HepG2 (cell line): ENCODE data around the gene CAMK1G. TPM values are rescaled to one million over a fixed set of nuclear protein-coding genes. Genes with fewer than 3 reads are reported as not detected.

Source experiments
- ATAC-seq: fragments of 200-7000 bp; cut with Tn5 transposase; 3 replicates; pipeline ENCODE4 v1.9.1; 2020; ENCODE audit warnings: mild to moderate bottlenecking, moderate library complexity
- BruUV-seq: library from RNA; stranded (reverse); fragments of 400-500 nt; replicated peaks from 2 replicates; lab custom pipeline; 2021; lab: Mats Ljungman, UMichigan
- CTCF ChIA-PET: fragments of 300-600 bp; formaldehyde crosslinking; extraction: SDS; loops from one replicate; lab custom pipeline; 2021; ENCODE audit warnings: low total read pairs, inconsistent platforms, low intra/inter-chr PET ratio; lab: Yijun Ruan, JAX
- POLR2A ChIA-PET: fragments of 350-600 bp; sonication (Branson Sonifier 250); formaldehyde crosslinking; loops from one replicate; lab custom pipeline; 2020; ENCODE audit warnings: antibody characterized with exemption, inconsistent platforms; lab: Yijun Ruan, JAX
- DNase-seq: peaks from one replicate; pipeline ENCODE4 v3.0.0-alpha.2; 2015; ENCODE audit warnings: low spot score
- FAIRE-seq: peaks from 3 replicates; lab custom pipeline; 2011; peaks lifted over from hg19 to GRCh38; lab: Jason Lieb, UNC
- H2AFZ ChIP-seq: one replicate; pipeline ENCODE4 v1.6.1; 2011; ENCODE audit warnings: low read length, inconsistent platforms
- H3K27ac ChIP-seq: fragments of 300-600 bp; 3 replicates; pipeline ENCODE4 v1.8.0; 2011; ENCODE audit warnings: mixed run types, mild to moderate bottlenecking, mixed read lengths, low read length, inconsistent platforms; ENCODE audit not compliant: insufficient read depth; ENCODE audit errors: extremely low read length
- H3K27me3 ChIP-seq, 2 experiments: fragments of 200-600 bp in 1 of 2; 2 replicates in 1 of 2; 3 replicates in 1 of 2; pipeline versions ENCODE4 v1.6.0 to v1.8.0; 2011; ENCODE audit warnings: low read length in 2 of 2, mild to moderate bottlenecking in 2 of 2, moderate library complexity in 2 of 2, inconsistent platforms in 1 of 2; ENCODE audit not compliant: insufficient read depth in 2 of 2, control insufficient read depth in 1 of 2
- H3K36me3 ChIP-seq, 2 experiments: fragments of 200-600 bp in 1 of 2; replicated peaks in 1 of 2; 2 replicates in 1 of 2; 3 replicates in 1 of 2; pipeline versions ENCODE4 v1.5.1 to v1.8.0; 2011; ENCODE audit warnings: low read length in 2 of 2, inconsistent platforms in 1 of 2; ENCODE audit not compliant: insufficient read depth in 2 of 2, control insufficient read depth in 1 of 2
- H3K4me1 ChIP-seq: 2 replicates; pipeline ENCODE4 v1.5.1; 2012; ENCODE audit warnings: low read length, inconsistent platforms; ENCODE audit not compliant: insufficient read depth
- H3K4me2 ChIP-seq: 2 replicates; pipeline ENCODE4 v1.6.0; 2011; ENCODE audit warnings: low read depth, low read length, inconsistent platforms
- H3K4me3 ChIP-seq, 3 experiments: fragments of 200-600 bp in 1 of 3; sonication (generic), shearing (Covaris generic) in 1 of 3; replicated peaks in 1 of 3; 2 replicates each; pipeline ENCODE4 v1.5.1; 2011 to 2016; ENCODE audit warnings: low read length in 3 of 3, inconsistent platforms in 2 of 3, low read depth in 2 of 3, mild to moderate bottlenecking in 2 of 3, control low read depth in 1 of 3, mixed read lengths in 1 of 3; ENCODE audit not compliant: insufficient read depth in 1 of 3
- H3K79me2 ChIP-seq: one replicate; pipeline ENCODE4 v1.6.1; 2011; ENCODE audit warnings: low read length, inconsistent platforms; ENCODE audit not compliant: insufficient read depth
- H3K9ac ChIP-seq: 2 replicates; pipeline ENCODE4 v1.6.0; 2011; ENCODE audit warnings: mild to moderate bottlenecking, low read depth, low read length, inconsistent platforms; ENCODE audit not compliant: insufficient read depth
- H3K9me3 ChIP-seq: 2 replicates; pipeline ENCODE4 v1.5.1; 2012; ENCODE audit warnings: mild to moderate bottlenecking, low read length
- H4K20me1 ChIP-seq: 2 replicates; pipeline ENCODE4 v1.6.0; 2011; ENCODE audit warnings: inconsistent platforms, mild to moderate bottlenecking, low read length, moderate library complexity; ENCODE audit not compliant: insufficient read depth
- ATF7 ChIP-seq, 2 experiments: fragments of 450-650 bp in 1 of 2; sonication (generic) in 1 of 2; formaldehyde crosslinking in 1 of 2; IDR thresholded peaks; 2 replicates each; pipeline versions ENCODE4 v1.4.0 to v1.6.1; 2016 to 2020; ENCODE audit warnings: antibody characterized with exemption in 1 of 2, mild to moderate bottlenecking in 1 of 2, missing genetic modification reagents in 1 of 2
- FOXO1 ChIP-seq: sonication (generic); formaldehyde crosslinking; IDR thresholded peaks from 2 replicates; pipeline ENCODE4 v1.4.0; 2020; ENCODE audit warnings: missing genetic modification reagents
- POLR2AphosphoS5 ChIP-seq: IDR thresholded peaks from 2 replicates; pipeline ENCODE4 v1.6.1; 2012; ENCODE audit warnings: low read depth, low read length
- ZBTB40 ChIP-seq, 2 experiments: fragments of 450-650 bp in 1 of 2; sonication (generic) in 1 of 2; formaldehyde crosslinking in 1 of 2; IDR thresholded peaks; 2 replicates each; pipeline versions ENCODE4 v1.6.1 to v1.8.0; 2016 to 2022; ENCODE audit warnings: antibody characterized with exemption in 1 of 2, mild to moderate bottlenecking in 1 of 2, missing genetic modification reagents in 1 of 2
- ZNF205 ChIP-seq: IDR thresholded peaks from 2 replicates; pipeline ENCODE4 v1.6.1; 2018; ENCODE audit warnings: missing biosample characterization, missing genetic modification reagents
- WGBS: methylation state at CpG from one replicate; pipeline ENCODE4 v1.1.6; 2017; ENCODE audit warnings: low lambda C conversion rate; 5-methylcytosine and 5-hydroxymethylcytosine counted together
- in situ Hi-C: cut with HindIII; loops from 2 replicates; pipeline ENCODE4 v1.10.0; 2017; ENCODE audit warnings: low pct_unique_long_range_greater_than_20kb; ENCODE audit not compliant: extremely low pct_ligation_motif_present
- intact Hi-C: fragments of 100-400 bp; cut with micrococcal nuclease; formaldehyde crosslinking; loops from one replicate; pipeline ENCODE4 v1.10.0; 2022; ENCODE audit not compliant: unreplicated experiment
- polyA plus RNA-seq, 8 experiments: library from polyadenylated mRNA; depleted of rRNA in 3 of 8; stranded (reverse) in 7 of 8; unstranded in 1 of 8; fragments of >200 nt; fragmentation: Illumina TruSeq in 4 of 8; extraction: Trizol in 4 of 8; gene quantifications; 2 replicates each; pipeline versions ENCODE4 v1.2.1 to v1.2.3, GENCODE V29; 2011 to 2016; ENCODE audit warnings: low read depth in 4 of 8, missing spikeins in 1 of 8, mixed read lengths in 1 of 8; ENCODE audit not compliant: insufficient read depth in 1 of 8
- total RNA-seq, 5 experiments: library from RNA; depleted of rRNA; stranded (reverse); fragments of >200 nt; fragmentation: Illumina TruSeq; extraction: Trizol; gene quantifications; 2 replicates each; pipeline ENCODE4 v1.2.3, GENCODE V29; 2016; ENCODE audit warnings: low read depth in 1 of 5
- TF ChIP-seq, protein P1 (sequence below): sonication (generic); formaldehyde crosslinking; IDR thresholded peaks from 2 replicates; pipeline ENCODE4 v1.5.0; 2020; ENCODE audit warnings: mild to moderate bottlenecking, missing genetic modification reagents
- TF ChIP-seq, protein P2 (sequence below), 2 experiments: fragments of 450-650 bp in 1 of 2; sonication (generic) in 1 of 2; formaldehyde crosslinking; IDR thresholded peaks; 2 replicates each; pipeline versions ENCODE4 v1.5.0 to v1.8.0; 2020 to 2022; ENCODE audit warnings: mild to moderate bottlenecking in 1 of 2, missing genetic modification reagents in 1 of 2

CAMK1G gene
- total and polyA plus RNA-seq, 2 of the 13 experiments (the other 11 are each of a cell fraction or from before 2014, with no cell fraction given): not detected

GRCh38 chr1:209556162-209556690 lies 27.3 kb upstream of the CAMK1G start:
- Histone ChIP-seq H3K4me2 (no peak overlapping the region), H3K27me3 (no peaks in the 10 kb centered on the region), H3K36me3 (no peaks in the 10 kb centered on the region), H3K79me2 (no peaks in the 10 kb centered on the region), H3K9ac (no peak overlapping the region), H3K9me3 (no peaks in the 10 kb centered on the region), H3K27ac (no peak overlapping the region), H4K20me1 (no peaks in the 10 kb centered on the region), H2AFZ (no peak overlapping the region), H3K4me1 (no peaks in the 10 kb centered on the region), H3K4me3 (no peak overlapping the region)
- no TSS peak for BruUV-seq
- POLR2A ChIA-PET: no interaction called here
- in situ Hi-C loops: no loop called here
- WGBS: 0% methylated on average over 1 of the region's 1 CpG
- no peak for ATAC-seq
- intact Hi-C loops: no loop called here
- FAIRE-seq: no peak
- CTCF ChIA-PET: no interaction called here
- no peak for DNase-seq
- no peak for TF ChIP-seq ZNF205 (CRISPR knock-in tag)
- no peak for TF ChIP-seq POLR2AphosphoS5
- TF ChIP-seq ZBTB40 (IDR thresholded peaks at IDR 0.05): no peak
- TF ChIP-seq ZBTB40 (CRISPR knock-in tag; IDR thresholded peaks at IDR 0.05): no peak
- no peak for TF ChIP-seq ATF7 (IDR thresholded peaks at IDR 0.05)
- no peak for TF ChIP-seq ATF7 (CRISPR knock-in tag; IDR thresholded peaks at IDR 0.05)
- TF ChIP-seq, protein P1, sequence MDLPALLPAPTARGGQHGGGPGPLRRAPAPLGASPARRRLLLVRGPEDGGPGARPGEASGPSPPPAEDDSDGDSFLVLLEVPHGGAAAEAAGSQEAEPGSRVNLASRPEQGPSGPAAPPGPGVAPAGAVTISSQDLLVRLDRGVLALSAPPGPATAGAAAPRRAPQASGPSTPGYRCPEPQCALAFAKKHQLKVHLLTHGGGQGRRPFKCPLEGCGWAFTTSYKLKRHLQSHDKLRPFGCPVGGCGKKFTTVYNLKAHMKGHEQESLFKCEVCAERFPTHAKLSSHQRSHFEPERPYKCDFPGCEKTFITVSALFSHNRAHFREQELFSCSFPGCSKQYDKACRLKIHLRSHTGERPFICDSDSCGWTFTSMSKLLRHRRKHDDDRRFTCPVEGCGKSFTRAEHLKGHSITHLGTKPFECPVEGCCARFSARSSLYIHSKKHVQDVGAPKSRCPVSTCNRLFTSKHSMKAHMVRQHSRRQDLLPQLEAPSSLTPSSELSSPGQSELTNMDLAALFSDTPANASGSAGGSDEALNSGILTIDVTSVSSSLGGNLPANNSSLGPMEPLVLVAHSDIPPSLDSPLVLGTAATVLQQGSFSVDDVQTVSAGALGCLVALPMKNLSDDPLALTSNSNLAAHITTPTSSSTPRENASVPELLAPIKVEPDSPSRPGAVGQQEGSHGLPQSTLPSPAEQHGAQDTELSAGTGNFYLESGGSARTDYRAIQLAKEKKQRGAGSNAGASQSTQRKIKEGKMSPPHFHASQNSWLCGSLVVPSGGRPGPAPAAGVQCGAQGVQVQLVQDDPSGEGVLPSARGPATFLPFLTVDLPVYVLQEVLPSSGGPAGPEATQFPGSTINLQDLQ (CRISPR knock-in tag): no peak
- no peak for TF ChIP-seq FOXO1 (CRISPR knock-in tag)
- TF ChIP-seq, protein P2, sequence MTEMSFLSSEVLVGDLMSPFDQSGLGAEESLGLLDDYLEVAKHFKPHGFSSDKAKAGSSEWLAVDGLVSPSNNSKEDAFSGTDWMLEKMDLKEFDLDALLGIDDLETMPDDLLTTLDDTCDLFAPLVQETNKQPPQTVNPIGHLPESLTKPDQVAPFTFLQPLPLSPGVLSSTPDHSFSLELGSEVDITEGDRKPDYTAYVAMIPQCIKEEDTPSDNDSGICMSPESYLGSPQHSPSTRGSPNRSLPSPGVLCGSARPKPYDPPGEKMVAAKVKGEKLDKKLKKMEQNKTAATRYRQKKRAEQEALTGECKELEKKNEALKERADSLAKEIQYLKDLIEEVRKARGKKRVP (CRISPR knock-in tag; IDR thresholded peaks at IDR 0.05): no peak
- TF ChIP-seq, all 625 proteins: peak for 0
